WTC11 (cell line): ENCODE data around the gene IPPK. TPM values are rescaled to one million over a fixed set of nuclear protein-coding genes. Genes with fewer than 3 reads are reported as not detected.

ENCODE experiments used
- ATAC-seq: fragments of 200-7000 bp; cut with Tn5 transposase; 2 replicates; pipeline ENCODE4 v1.10.0; 2021; ENCODE audit warnings: mild to moderate bottlenecking, moderate library complexity
- CTCF ChIA-PET: fragments of 300-600 bp; sonication (Branson Sonifier 250); formaldehyde crosslinking; loops from one replicate; lab custom pipeline; 2021; ENCODE audit warnings: antibody characterized with exemption; lab: Charles Lee
- POLR2A ChIA-PET: fragments of 350-600 bp; sonication (Branson Sonifier 250); formaldehyde crosslinking; loops from one replicate; lab custom pipeline; 2021; ENCODE audit warnings: antibody characterized with exemption; lab: Charles Lee
- DNase-seq: peaks from one replicate; pipeline ENCODE4 v3.0.0; 2021; ENCODE audit warnings: low spot score
- H3K27ac Mint-ChIP-seq: 2 replicates; pipeline ENCODE4 v1.8.0; 2021; ENCODE audit warnings: mixed read lengths
- H3K27me3 Mint-ChIP-seq: 2 replicates; pipeline ENCODE4 v1.8.0; 2021; ENCODE audit warnings: low read depth, mild to moderate bottlenecking, moderate library complexity, mixed read lengths
- H3K36me3 Mint-ChIP-seq: 2 replicates; pipeline ENCODE4 v1.8.0; 2021; ENCODE audit warnings: mixed read lengths
- H3K4me1 Mint-ChIP-seq: 2 replicates; pipeline ENCODE4 v1.8.0; 2022; ENCODE audit warnings: mixed read lengths
- H3K4me3 Mint-ChIP-seq: 2 replicates; pipeline ENCODE4 v1.8.0; 2021; ENCODE audit warnings: mild to moderate bottlenecking, moderate library complexity, mixed read lengths
- H3K9me3 Mint-ChIP-seq: 2 replicates; pipeline ENCODE4 v1.8.0; 2021; ENCODE audit warnings: mixed read lengths
- ATF1 ChIP-seq: sonication (generic); formaldehyde crosslinking; IDR thresholded peaks from 2 replicates; pipeline ENCODE4 v1.8.1; 2023; ENCODE audit warnings: mild to moderate bottlenecking, moderate library complexity, missing genetic modification reagents
- E2F5 ChIP-seq: sonication (generic); formaldehyde crosslinking; IDR thresholded peaks from 2 replicates; pipeline ENCODE4 v1.8.1; 2022; ENCODE audit warnings: mild to moderate bottlenecking, moderate library complexity, missing genetic modification reagents
- FOXJ3 ChIP-seq: sonication (generic); formaldehyde crosslinking; IDR thresholded peaks from 2 replicates; pipeline ENCODE4 v1.9.0; 2021; ENCODE audit warnings: missing genetic modification reagents, mild to moderate bottlenecking, borderline replicate concordance
- GABPB1 ChIP-seq: sonication (generic); formaldehyde crosslinking; IDR thresholded peaks from 2 replicates; pipeline ENCODE4 v1.8.1; 2023; ENCODE audit warnings: mild to moderate bottlenecking, missing genetic modification reagents
- HMGXB4 ChIP-seq: sonication (generic); formaldehyde crosslinking; IDR thresholded peaks from 2 replicates; pipeline ENCODE4 v1.8.1; 2023; ENCODE audit warnings: mild to moderate bottlenecking, moderate library complexity, missing genetic modification reagents
- NFYB ChIP-seq: sonication (generic); formaldehyde crosslinking; conservative IDR thresholded peaks from 2 replicates; pipeline ENCODE4 v1.8.0; 2022; ENCODE audit warnings: low read depth, missing genetic modification reagents
- NR2C2 ChIP-seq: sonication (generic); formaldehyde crosslinking; IDR thresholded peaks from 2 replicates; pipeline ENCODE4 v1.8.0; 2022; ENCODE audit warnings: mild to moderate bottlenecking, missing genetic modification reagents
- NR3C1 ChIP-seq: sonication (generic); formaldehyde crosslinking; conservative IDR thresholded peaks from 2 replicates; pipeline ENCODE4 v1.8.1; 2023; ENCODE audit warnings: low read depth, mild to moderate bottlenecking, missing genetic modification reagents
- PRDM15 ChIP-seq: sonication (generic); formaldehyde crosslinking; IDR thresholded peaks from 2 replicates; pipeline ENCODE4 v1.8.0; 2022; ENCODE audit warnings: missing genetic modification reagents
- PREB ChIP-seq: sonication (generic); formaldehyde crosslinking; IDR thresholded peaks from 2 replicates; pipeline ENCODE4 v1.8.1; 2022; ENCODE audit warnings: mild to moderate bottlenecking, missing genetic modification reagents, moderate library complexity, borderline replicate concordance
- SMAD4 ChIP-seq: sonication (generic); formaldehyde crosslinking; IDR thresholded peaks from 2 replicates; pipeline ENCODE4 v1.8.0; 2022; ENCODE audit warnings: mild to moderate bottlenecking, missing genetic modification reagents
- SP1 ChIP-seq: sonication (generic); formaldehyde crosslinking; conservative IDR thresholded peaks from 2 replicates; pipeline ENCODE4 v1.8.1; 2022; ENCODE audit warnings: missing genetic modification reagents
- TCF7 ChIP-seq: sonication (generic); formaldehyde crosslinking; IDR thresholded peaks from 2 replicates; pipeline ENCODE4 v1.8.0; 2022; ENCODE audit warnings: mild to moderate bottlenecking, low read depth, missing genetic modification reagents, moderate library complexity
- ZNF121 ChIP-seq: sonication (generic); formaldehyde crosslinking; IDR thresholded peaks from 2 replicates; pipeline ENCODE4 v1.8.0; 2023; ENCODE audit warnings: missing genetic modification reagents
- ZNF425 ChIP-seq: fragments of 250-450 bp; sonication (Bioruptor Pico); conservative IDR thresholded peaks from 2 replicates; pipeline ENCODE4 v1.9.0; 2021; ENCODE audit warnings: mild to moderate bottlenecking
- total RNA-seq: library from RNA; stranded (reverse); gene quantifications from 3 replicates; pipeline ENCODE4 v1.2.3, GENCODE V29; 2021
- TF ChIP-seq, protein P1 (sequence below): sonication (generic); formaldehyde crosslinking; IDR thresholded peaks from 2 replicates; pipeline ENCODE4 v1.8.1; 2023; ENCODE audit warnings: mild to moderate bottlenecking, missing genetic modification reagents
- TF ChIP-seq, protein P2 (sequence below): fragments of 250-450 bp; sonication (Bioruptor Pico); IDR thresholded peaks from 2 replicates; pipeline ENCODE4 v1.9.0; 2021; ENCODE audit warnings: moderate library complexity, mild to moderate bottlenecking, inconsistent platforms, borderline replicate concordance
- TF ChIP-seq, protein P3 (sequence below): sonication (generic); formaldehyde crosslinking; IDR thresholded peaks from 2 replicates; pipeline ENCODE4 v1.8.1; 2022; ENCODE audit warnings: missing genetic modification reagents, borderline replicate concordance

Gene IPPK
- total RNA-seq, 1 experiment from 2014 or later, result 8.6 TPM

- DNase-seq (no peak), ATAC-seq (no peak)
- POLR2A ChIA-PET, result no interaction called here
Measured at GRCh38 chr9:92608241-92608908, 61.6 kb downstream of the IPPK start.

GRCh38 chr9:92607773-92608172, 62.2 kb downstream of the IPPK start:
- CTCF ChIA-PET, result interaction anchor here (0.8 kb wide), 1 partner anchor 183 kb away, joined by 3 read pairs; no protein-coding TSS in a partner anchor
- no peaks in the 10 kb centered on the region for H3K4me1 Mint-ChIP-seq
- H3K27ac Mint-ChIP-seq, result no peak overlapping the region
- POLR2A ChIA-PET, result no interaction called here
- ATAC-seq (no peak), DNase-seq (no peak)
- H3K27me3 Mint-ChIP-seq, result no peaks in the 10 kb centered on the region
- H3K9me3 Mint-ChIP-seq, result peaks cover 21% of the 10 kb centered on the region
- H3K4me3 Mint-ChIP-seq, result no peak overlapping the region
- H3K36me3 Mint-ChIP-seq, result peaks cover 24% of the 10 kb centered on the region
- TF ChIP-seq PRDM15 (no peak), FOXJ3 (no peak), NFYB (CRISPR knock-in tag) (no peak), ATF1 (CRISPR knock-in tag) (no peak), TCF7 (CRISPR knock-in tag) (no peak), ZNF425 (CRISPR knock-in tag) (no peak), E2F5 (CRISPR knock-in tag) (no peak), NR3C1 (CRISPR knock-in tag) (no peak), SMAD4 (CRISPR knock-in tag) (no peak)
- TF ChIP-seq, protein P1, sequence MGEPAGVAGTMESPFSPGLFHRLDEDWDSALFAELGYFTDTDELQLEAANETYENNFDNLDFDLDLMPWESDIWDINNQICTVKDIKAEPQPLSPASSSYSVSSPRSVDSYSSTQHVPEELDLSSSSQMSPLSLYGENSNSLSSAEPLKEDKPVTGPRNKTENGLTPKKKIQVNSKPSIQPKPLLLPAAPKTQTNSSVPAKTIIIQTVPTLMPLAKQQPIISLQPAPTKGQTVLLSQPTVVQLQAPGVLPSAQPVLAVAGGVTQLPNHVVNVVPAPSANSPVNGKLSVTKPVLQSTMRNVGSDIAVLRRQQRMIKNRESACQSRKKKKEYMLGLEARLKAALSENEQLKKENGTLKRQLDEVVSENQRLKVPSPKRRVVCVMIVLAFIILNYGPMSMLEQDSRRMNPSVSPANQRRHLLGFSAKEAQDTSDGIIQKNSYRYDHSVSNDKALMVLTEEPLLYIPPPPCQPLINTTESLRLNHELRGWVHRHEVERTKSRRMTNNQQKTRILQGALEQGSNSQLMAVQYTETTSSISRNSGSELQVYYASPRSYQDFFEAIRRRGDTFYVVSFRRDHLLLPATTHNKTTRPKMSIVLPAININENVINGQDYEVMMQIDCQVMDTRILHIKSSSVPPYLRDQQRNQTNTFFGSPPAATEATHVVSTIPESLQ (CRISPR knock-in tag), result no peak
- TF ChIP-seq, protein P2, sequence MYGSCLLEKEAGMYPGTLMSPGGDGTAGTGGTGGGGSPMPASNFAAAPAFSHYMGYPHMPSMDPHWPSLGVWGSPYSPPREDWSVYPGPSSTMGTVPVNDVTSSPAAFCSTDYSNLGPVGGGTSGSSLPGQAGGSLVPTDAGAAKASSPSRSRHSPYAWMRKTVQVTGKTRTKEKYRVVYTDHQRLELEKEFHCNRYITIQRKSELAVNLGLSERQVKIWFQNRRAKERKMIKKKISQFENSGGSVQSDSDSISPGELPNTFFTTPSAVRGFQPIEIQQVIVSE, result no peak

More at GRCh38 chr9:92608241-92608908, 61.6 kb downstream of the IPPK start:
- CTCF ChIA-PET, result interaction anchor here (1.2 kb wide), 2 partner anchors 106 to 183 kb away, joined by 4 to 6 read pairs; no protein-coding TSS in a partner anchor
- H3K4me3 Mint-ChIP-seq, result no peak overlapping the region
- TF ChIP-seq PREB (CRISPR knock-in tag), result no peak
- TF ChIP-seq, protein P3, sequence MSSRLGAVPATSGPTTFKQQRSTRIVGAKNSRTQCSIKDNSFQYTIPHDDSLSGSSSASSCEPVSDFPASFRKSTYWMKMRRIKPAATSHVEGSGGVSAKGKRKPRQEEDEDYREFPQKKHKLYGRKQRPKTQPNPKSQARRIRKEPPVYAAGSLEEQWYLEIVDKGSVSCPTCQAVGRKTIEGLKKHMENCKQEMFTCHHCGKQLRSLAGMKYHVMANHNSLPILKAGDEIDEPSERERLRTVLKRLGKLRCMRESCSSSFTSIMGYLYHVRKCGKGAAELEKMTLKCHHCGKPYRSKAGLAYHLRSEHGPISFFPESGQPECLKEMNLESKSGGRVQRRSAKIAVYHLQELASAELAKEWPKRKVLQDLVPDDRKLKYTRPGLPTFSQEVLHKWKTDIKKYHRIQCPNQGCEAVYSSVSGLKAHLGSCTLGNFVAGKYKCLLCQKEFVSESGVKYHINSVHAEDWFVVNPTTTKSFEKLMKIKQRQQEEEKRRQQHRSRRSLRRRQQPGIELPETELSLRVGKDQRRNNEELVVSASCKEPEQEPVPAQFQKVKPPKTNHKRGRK (CRISPR knock-in tag), result no peak
- no peak for TF ChIP-seq GABPB1
- TF ChIP-seq NR2C2 (CRISPR knock-in tag), result no peak
- TF ChIP-seq SP1 (CRISPR knock-in tag), result no peak
- TF ChIP-seq ZNF121 (CRISPR knock-in tag), result no peak
- no peak for TF ChIP-seq HMGXB4
- H3K9me3 Mint-ChIP-seq, result peaks cover 19% of the 10 kb centered on the region
- no peaks in the 10 kb centered on the region for H3K27me3 Mint-ChIP-seq
- no peaks in the 10 kb centered on the region for H3K4me1 Mint-ChIP-seq
- H3K27ac Mint-ChIP-seq, result no peak overlapping the region
- peaks cover 26% of the 10 kb centered on the region for H3K36me3 Mint-ChIP-seq
